GM12878 (cell line): ENCODE results near the gene ZNF570.

Experiments used
- MXI1 ChIP-seq: fragments of 150-350 bp; IDR thresholded peaks from 2 replicates; pipeline ENCODE4 v1.6.1; 2011; ENCODE audit warnings: low read depth, mild to moderate bottlenecking, inconsistent platforms, low read length, improper control_type of control experiment
- PBX3 ChIP-seq: IDR thresholded peaks from 2 replicates; pipeline ENCODE4 v1.6.1; 2011; ENCODE audit warnings: mild to moderate bottlenecking, low read depth, low read length, moderate library complexity; ENCODE audit not compliant: insufficient replicate concordance
- POLR2AphosphoS5 ChIP-seq: IDR thresholded peaks from 2 replicates; pipeline ENCODE4 v1.6.1; 2011; ENCODE audit warnings: mild to moderate bottlenecking, low read length, inconsistent platforms
- RAD21 ChIP-seq: IDR thresholded peaks from 2 replicates; pipeline ENCODE4 v1.6.1; 2011; ENCODE audit warnings: mild to moderate bottlenecking, low read depth, low read length, moderate library complexity; ENCODE audit not compliant: insufficient read depth

GRCh38 chr19:37466277-37466797, 2.8 kb upstream of the ZNF570 start:
- TF ChIP-seq RAD21: no peak
- TF ChIP-seq PBX3: no peak
- no peak for TF ChIP-seq MXI1
- no peak for TF ChIP-seq POLR2AphosphoS5
